RWPE1 (cell line): ENCODE data around the gene CROCC.
"Not testable (repeated sequence)": the region's sequence is repeated elsewhere in the genome, so short reads cannot be mapped to it uniquely, and the experiment has no call there.

Source experiments
- CTCF ChIA-PET: fragments of 350-600 bp; sonication (Branson Sonifier 250); formaldehyde crosslinking; extraction: SDS; loops from one replicate; lab custom pipeline; 2021; lab: Yijun Ruan, JAX
- POLR2A ChIA-PET: fragments of 400-600 bp; formaldehyde crosslinking; extraction: SDS; loops from one replicate; lab custom pipeline; 2020; ENCODE audit warnings: antibody characterized with exemption; ENCODE audit not compliant: low non-redundant PET; lab: Yijun Ruan, JAX
- DNase-seq: peaks from one replicate; pipeline ENCODE4 v3.0.0; 2012; ENCODE audit warnings: low spot score
- H3K27ac ChIP-seq: fragments of 450-650 bp; 2 replicates; pipeline ENCODE4 v1.5.1; 2017
- TF ChIP-seq, protein P1 (sequence below): fragments of 450-650 bp; conservative IDR thresholded peaks from 2 replicates; pipeline ENCODE4 v1.5.1; 2017; ENCODE audit warnings: low read depth, mild to moderate bottlenecking

CROCC gene

DNA sequence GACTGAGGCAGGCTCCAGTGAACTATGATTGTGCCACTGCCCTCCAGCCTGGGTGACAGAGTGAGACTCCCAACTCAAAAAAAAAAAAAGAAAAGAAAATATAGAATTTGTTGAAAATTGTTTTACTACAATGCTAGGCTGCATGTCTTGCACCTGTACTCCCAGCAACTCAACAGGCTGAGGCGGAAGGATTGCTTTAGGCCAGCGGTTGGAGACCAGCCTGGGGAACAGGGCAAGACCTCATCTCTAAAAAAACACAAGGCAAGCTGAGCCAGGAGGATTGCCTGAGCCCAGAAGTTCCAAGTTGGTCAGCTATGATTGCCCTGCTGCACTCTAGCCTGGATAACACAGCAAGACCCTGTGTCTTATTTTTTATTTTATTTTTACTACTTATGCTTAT, 22.7 kb upstream of the CROCC start:
- POLR2A ChIA-PET, H3K27ac ChIP-seq, DNase-seq: not testable (repeated sequence)
- CTCF ChIA-PET = interaction anchor here (0.8 kb wide), 1 partner anchor 608 kb away, joined by 3 read pairs; no protein-coding TSS in a partner anchor

DNA sequence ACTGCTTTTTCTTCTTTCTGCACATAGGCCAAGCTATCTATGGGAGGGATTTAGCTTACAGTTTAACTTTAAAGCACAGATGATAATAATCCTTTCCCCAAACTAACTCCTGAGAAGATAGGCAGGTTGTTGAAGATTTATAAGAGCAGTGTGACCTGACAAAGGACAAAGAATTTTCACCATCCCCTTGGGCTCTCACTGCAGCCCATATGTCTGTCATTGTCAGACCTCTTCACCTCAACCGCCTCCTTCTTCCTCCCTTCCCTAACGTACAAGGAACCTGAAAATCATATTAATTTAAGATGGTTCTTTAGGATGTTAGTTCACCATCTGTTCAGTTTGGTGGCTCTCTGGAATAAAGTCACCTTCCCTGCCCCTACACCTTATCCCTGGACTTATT, 21.0 kb upstream of the CROCC start:
- TF ChIP-seq, protein P1, sequence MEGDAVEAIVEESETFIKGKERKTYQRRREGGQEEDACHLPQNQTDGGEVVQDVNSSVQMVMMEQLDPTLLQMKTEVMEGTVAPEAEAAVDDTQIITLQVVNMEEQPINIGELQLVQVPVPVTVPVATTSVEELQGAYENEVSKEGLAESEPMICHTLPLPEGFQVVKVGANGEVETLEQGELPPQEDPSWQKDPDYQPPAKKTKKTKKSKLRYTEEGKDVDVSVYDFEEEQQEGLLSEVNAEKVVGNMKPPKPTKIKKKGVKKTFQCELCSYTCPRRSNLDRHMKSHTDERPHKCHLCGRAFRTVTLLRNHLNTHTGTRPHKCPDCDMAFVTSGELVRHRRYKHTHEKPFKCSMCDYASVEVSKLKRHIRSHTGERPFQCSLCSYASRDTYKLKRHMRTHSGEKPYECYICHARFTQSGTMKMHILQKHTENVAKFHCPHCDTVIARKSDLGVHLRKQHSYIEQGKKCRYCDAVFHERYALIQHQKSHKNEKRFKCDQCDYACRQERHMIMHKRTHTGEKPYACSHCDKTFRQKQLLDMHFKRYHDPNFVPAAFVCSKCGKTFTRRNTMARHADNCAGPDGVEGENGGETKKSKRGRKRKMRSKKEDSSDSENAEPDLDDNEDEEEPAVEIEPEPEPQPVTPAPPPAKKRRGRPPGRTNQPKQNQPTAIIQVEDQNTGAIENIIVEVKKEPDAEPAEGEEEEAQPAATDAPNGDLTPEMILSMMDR = no peak
- no peak overlapping the region for H3K27ac ChIP-seq
- CTCF ChIA-PET = no interaction called here
- no peak for DNase-seq
- POLR2A ChIA-PET = no interaction called here

DNA sequence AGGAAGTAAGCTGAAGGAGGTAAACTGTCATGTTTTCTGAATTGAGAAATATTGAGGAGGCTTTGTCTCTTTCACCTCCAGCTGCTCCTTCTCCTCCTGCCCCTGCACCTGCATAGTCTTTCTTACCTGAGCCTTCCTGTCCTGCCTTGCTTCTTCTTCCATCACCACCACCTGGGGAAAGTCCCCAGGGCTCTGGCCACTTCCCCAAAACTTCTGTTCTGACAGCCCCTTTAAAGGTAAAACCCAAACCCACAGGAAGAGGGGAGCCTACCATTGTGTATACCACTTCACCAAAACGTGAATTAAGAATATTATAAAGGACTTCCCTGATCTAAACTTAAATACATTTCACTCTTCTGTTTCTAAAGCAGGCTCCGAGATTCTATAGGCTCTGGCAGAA, 20.4 kb upstream of the CROCC start:
- CTCF ChIA-PET = interaction anchor here (0.8 kb wide), 1 partner anchor 9 kb away, joined by 4 read pairs; no protein-coding TSS in a partner anchor
- H3K27ac ChIP-seq, DNase-seq, POLR2A ChIA-PET: not testable (repeated sequence)

DNA sequence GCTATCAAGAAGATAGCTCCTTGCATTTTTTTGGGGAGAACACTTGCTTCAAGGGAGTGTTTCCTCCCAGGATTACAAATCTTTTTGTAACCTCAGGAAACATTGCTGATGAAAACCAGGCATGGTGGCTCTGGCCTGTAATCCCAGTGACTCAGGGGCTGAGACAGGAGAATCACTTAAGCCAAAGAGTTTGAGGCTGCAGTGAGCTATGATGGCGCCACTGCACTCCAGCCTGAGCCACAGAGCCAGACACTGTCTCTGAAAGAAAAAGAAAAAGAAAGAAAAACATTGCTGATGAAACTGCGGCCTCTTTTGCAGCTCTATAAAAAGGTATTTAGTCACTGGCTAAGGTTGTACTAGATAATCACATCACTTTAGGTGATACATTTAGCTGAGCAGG, 18.7 kb upstream of the CROCC start:
- ChIA-PET CTCF (no interaction called here), POLR2A (no interaction called here)
- TF ChIP-seq, protein P1 = no peak
- no peak for DNase-seq
- H3K27ac ChIP-seq = peak overlapping the region; percentile 44; the same call in 1 of the 2 replicates

DNA sequence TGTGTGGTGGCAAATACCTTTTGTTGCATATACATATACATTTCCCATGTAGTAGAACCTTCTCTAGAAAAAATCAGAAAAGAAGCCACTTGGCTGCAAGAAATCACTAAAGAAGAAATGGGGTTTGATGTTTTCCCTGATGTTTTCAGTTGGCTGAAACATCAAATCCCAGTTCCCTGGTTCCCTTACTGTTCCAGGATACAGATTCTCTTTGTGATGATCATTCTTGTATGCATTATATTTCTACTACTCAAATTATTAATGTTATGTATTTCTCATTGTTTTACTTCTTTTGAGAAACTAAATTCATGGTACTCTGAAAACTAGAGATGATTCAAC, 18.3 kb upstream of the CROCC start:
- ChIA-PET CTCF (no interaction called here), POLR2A (interaction anchor here (0.6 kb wide), 1 partner anchor 128 kb away, joined by 3 read pairs; no protein-coding TSS in a partner anchor)
- H3K27ac ChIP-seq = peak overlapping the region; percentile 97
- TF ChIP-seq, protein P1 = no peak
- DNase-seq = no peak

DNA sequence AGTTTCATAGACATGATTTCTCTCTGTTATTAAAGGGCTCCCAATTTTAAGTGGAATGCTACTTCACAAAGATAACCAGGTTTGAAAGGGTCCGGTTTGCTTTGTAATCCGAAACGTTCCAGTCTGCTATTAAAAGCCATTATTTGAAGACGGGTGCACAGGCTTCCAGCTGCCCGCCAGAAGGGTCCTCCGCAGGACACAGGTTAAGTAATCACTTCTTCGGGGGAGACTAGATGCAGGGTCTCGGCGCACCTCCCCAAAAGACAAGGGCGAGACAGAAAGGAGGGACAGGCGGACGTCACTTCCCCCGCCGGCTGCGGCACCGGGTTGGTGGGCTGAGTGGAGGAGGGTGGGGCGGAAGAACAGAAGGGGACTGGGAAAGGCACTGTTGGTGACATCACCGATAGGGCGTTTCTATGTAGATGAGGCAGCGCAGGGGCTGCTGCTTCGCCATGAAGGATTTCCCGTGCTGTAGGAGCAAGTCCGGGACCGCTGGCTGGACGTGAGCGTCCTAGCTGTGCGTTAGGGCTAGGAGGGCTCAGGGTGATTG, 17.1 kb upstream of the CROCC start:
- peak overlapping the region; percentile 97 for H3K27ac ChIP-seq
- TF ChIP-seq, protein P1 = no peak
- ChIA-PET POLR2A (interaction anchor here (0.9 to 1.0 kb wide), 4 partner anchors 9 to 42 kb away, joined by 3 to 8 read pairs (median 4); partner anchors contain the start of gene RNU1-2), CTCF (interaction anchor here (0.6 to 1.0 kb wide), 3 partner anchors 8 to 49 kb away, joined by 3 read pairs; no protein-coding TSS in a partner anchor)
- peak; percentile 98 for DNase-seq

DNA sequence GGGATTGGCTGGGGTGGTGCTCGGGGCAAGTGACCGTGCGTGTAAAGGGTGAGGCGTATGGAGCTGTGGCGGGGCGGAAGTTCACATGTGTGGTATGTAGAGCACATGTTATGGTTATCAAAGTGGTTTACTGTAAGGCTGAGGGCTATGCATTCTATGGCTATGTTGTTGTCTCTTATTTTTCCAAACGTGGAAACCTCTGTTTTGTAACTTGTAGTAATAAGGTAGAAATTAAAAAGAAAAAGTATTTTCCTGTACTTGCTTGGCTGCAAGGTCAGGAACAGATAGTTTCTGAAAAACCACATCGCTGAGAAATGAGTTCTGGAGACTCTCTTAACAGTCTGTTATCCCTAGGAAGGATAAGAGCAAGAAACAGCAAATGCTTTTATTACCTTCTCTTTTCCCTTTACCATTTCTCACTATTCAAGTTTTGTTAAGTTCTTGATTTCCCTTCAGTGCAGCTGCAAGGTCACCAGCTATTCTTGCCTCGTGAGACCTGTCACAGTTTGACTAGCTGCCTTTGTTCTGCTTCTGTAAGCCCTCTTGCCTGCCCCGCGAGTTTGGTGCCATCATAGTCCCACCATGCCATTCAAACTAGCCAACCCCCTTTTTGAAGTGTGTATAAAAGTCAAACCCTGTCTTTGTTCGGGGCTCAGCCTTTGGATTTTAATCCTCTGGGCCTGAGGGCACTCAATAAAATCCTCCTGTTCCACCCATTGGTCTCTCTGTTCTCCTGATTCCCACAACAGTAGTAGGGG, 16.4 kb upstream of the CROCC start:
- CTCF ChIA-PET = interaction anchor here (0.6 to 1.0 kb wide), 4 partner anchors 9 to 141 kb away, joined by 3 to 4 read pairs (median 3); no protein-coding TSS in a partner anchor
- TF ChIP-seq, protein P1 = no peak
- POLR2A ChIA-PET = interaction anchor here (0.9 to 1.0 kb wide), 4 partner anchors 9 to 42 kb away, joined by 3 to 8 read pairs (median 4); partner anchors contain the start of gene RNU1-2
- H3K27ac ChIP-seq = peak overlapping the region; percentile 97
- peak; percentile 76 for DNase-seq
